ENCODE results near the gene CLEC3B. TPM values are rescaled to one million over a fixed set of nuclear protein-coding genes. Genes with fewer than 3 reads are reported as not detected.

The CLEC3B gene
- total RNA-seq, 1 donor from 2014 or later = 1.0 TPM

Other genes starting within 250 kb of the CLEC3B start
- gene TMEM42, start 164.4 kb upstream of the CLEC3B start, total RNA-seq = 10.5 and 11.1 TPM in 2 replicates
- not detected in 2 replicates for gene TGM4, start 151.7 kb upstream of the CLEC3B start, total RNA-seq
- gene ZDHHC3, start 50.1 kb upstream of the CLEC3B start, total RNA-seq = 49.9 and 65.6 TPM in 2 replicates
- gene EXOSC7, start 50.1 kb upstream of the CLEC3B start, total RNA-seq = 56.0 and 62.9 TPM in 2 replicates
- 2.1 and 2.7 TPM in 2 replicates for gene CDCP1, start 120.1 kb downstream of the CLEC3B start, total RNA-seq
- 0.15 TPM in 1 of 2 replicates, not detected in the other for gene TMEM158, start 200.0 kb downstream of the CLEC3B start, total RNA-seq